HFFc6 (cell line): ENCODE data around the gene BPIFA1. TPM values are rescaled to one million over a fixed set of nuclear protein-coding genes. Genes with fewer than 3 reads are reported as not detected.

Experiments used
- DNase-seq: peaks from one replicate; pipeline ENCODE4 v3.0.0-alpha.2; 2018
- H3K27ac Mint-ChIP-seq: 2 replicates; pipeline ENCODE4 v1.8.0; 2020; ENCODE audit warnings: mild to moderate bottlenecking, mixed read lengths
- H3K27me3 Mint-ChIP-seq: 2 replicates; pipeline ENCODE4 v1.8.0; 2021; ENCODE audit warnings: mild to moderate bottlenecking, moderate library complexity, mixed read lengths; ENCODE audit not compliant: insufficient read depth
- H3K36me3 Mint-ChIP-seq: 2 replicates; pipeline ENCODE4 v1.8.0; 2021; ENCODE audit warnings: low read depth, mixed read lengths
- H3K4me1 Mint-ChIP-seq: 2 replicates; pipeline ENCODE4 v1.8.0; 2020; ENCODE audit warnings: low read depth, mixed read lengths
- H3K4me3 Mint-ChIP-seq: 2 replicates; pipeline ENCODE4 v1.8.0; 2020; ENCODE audit warnings: mild to moderate bottlenecking, moderate library complexity, mixed read lengths
- H3K9me3 Mint-ChIP-seq: 2 replicates; pipeline ENCODE4 v1.8.0; 2020; ENCODE audit warnings: mild to moderate bottlenecking, mixed read lengths
- CTCF ChIP-seq: fragments of 200-600 bp; sonication (generic); IDR thresholded peaks from 2 replicates; pipeline ENCODE4 v1.5.0; 2021; ENCODE audit warnings: antibody characterized with exemption, mild to moderate bottlenecking
- total RNA-seq, 6 experiments: library from RNA; stranded (reverse); fragmentation: NEBNext Ultra II Directional; extraction: Animal tissue kit (Norgen Biotek cat#: 25700); gene quantifications; 2 replicates in 1 of 6; 3 replicates in 5 of 6; pipeline ENCODE4 v1.2.3, GENCODE V29; 2021

The BPIFA1 gene
- total RNA-seq, 6 experiments from 2014 or later: not detected

GRCh38 chr20:33192912-33193501, 42.8 kb upstream of the BPIFA1 start:
- Mint-ChIP-seq H3K27ac (no peak overlapping the region), H3K27me3 (peaks cover 19% of the 10 kb centered on the region)

GRCh38 chr20:33199026-33199425, 36.8 kb upstream of the BPIFA1 start:
- peaks cover 16% of the 10 kb centered on the region for H3K27me3 Mint-ChIP-seq
- no peak overlapping the region for H3K27ac Mint-ChIP-seq
- no peaks in the 10 kb centered on the region for H3K36me3 Mint-ChIP-seq
- TF ChIP-seq CTCF: no peak
- H3K9me3 Mint-ChIP-seq: no peaks in the 10 kb centered on the region
- no peak overlapping the region for H3K4me3 Mint-ChIP-seq
- H3K4me1 Mint-ChIP-seq: no peaks in the 10 kb centered on the region
- DNase-seq: no peak

More at GRCh38 chr20:33192912-33193501, 42.8 kb upstream of the BPIFA1 start:
- no peak for TF ChIP-seq CTCF
- Mint-ChIP-seq H3K9me3 (no peaks in the 10 kb centered on the region), H3K36me3 (no peaks in the 10 kb centered on the region), H3K4me1 (no peaks in the 10 kb centered on the region), H3K4me3 (no peak overlapping the region)
- DNase-seq: no peak

GRCh38 chr20:33202451-33202850, 33.3 kb upstream of the BPIFA1 start:
- H3K27ac Mint-ChIP-seq: no peak overlapping the region
- TF ChIP-seq CTCF: no peak
- H3K9me3 Mint-ChIP-seq: no peaks in the 10 kb centered on the region
- H3K4me1 Mint-ChIP-seq: no peaks in the 10 kb centered on the region
- H3K36me3 Mint-ChIP-seq: no peaks in the 10 kb centered on the region
- H3K4me3 Mint-ChIP-seq: no peak overlapping the region
- no peak for DNase-seq
- peaks cover 13% of the 10 kb centered on the region; the same call in 1 of the 2 replicates for H3K27me3 Mint-ChIP-seq

GRCh38 chr20:33203444-33203843, 32.4 kb upstream of the BPIFA1 start:
- H3K27ac Mint-ChIP-seq: no peak overlapping the region
- DNase-seq: no peak
- peaks cover 9% of the 10 kb centered on the region; the same call in 1 of the 2 replicates for H3K27me3 Mint-ChIP-seq
- no peaks in the 10 kb centered on the region for H3K9me3 Mint-ChIP-seq
- H3K4me1 Mint-ChIP-seq: no peaks in the 10 kb centered on the region
- no peaks in the 10 kb centered on the region for H3K36me3 Mint-ChIP-seq
- no peak for TF ChIP-seq CTCF
- no peak overlapping the region for H3K4me3 Mint-ChIP-seq

GRCh38 chr20:33209789-33210188, 26.0 kb upstream of the BPIFA1 start:
- Mint-ChIP-seq H3K4me1 (no peaks in the 10 kb centered on the region), H3K9me3 (no peaks in the 10 kb centered on the region), H3K36me3 (no peaks in the 10 kb centered on the region), H3K4me3 (no peak overlapping the region), H3K27me3 (peaks cover 9% of the 10 kb centered on the region), H3K27ac (no peak overlapping the region)
- no peak for TF ChIP-seq CTCF
- peak; percentile 38 for DNase-seq

- no peak overlapping the region for H3K4me3 Mint-ChIP-seq
- H3K36me3 Mint-ChIP-seq: no peaks in the 10 kb centered on the region
- H3K27ac Mint-ChIP-seq: no peak overlapping the region
- H3K27me3 Mint-ChIP-seq: peaks cover 14% of the 10 kb centered on the region
- H3K4me1 Mint-ChIP-seq: no peaks in the 10 kb centered on the region
- DNase-seq: no peak
- no peaks in the 10 kb centered on the region for H3K9me3 Mint-ChIP-seq
- TF ChIP-seq CTCF: no peak
Observed at GRCh38 chr20:33210371-33210770, 25.4 kb upstream of the BPIFA1 start.
